ENCODE results near the gene NKX1-2.
"Not testable (repeated sequence)": the region's sequence is repeated elsewhere in the genome, so short reads cannot be mapped to it uniquely, and the experiment has no call there.

The NKX1-2 gene

GRCh38 chr10:124449170-124450011 lies 444 bp downstream of the NKX1-2 start:
- no peak for DNase-seq

DNA sequence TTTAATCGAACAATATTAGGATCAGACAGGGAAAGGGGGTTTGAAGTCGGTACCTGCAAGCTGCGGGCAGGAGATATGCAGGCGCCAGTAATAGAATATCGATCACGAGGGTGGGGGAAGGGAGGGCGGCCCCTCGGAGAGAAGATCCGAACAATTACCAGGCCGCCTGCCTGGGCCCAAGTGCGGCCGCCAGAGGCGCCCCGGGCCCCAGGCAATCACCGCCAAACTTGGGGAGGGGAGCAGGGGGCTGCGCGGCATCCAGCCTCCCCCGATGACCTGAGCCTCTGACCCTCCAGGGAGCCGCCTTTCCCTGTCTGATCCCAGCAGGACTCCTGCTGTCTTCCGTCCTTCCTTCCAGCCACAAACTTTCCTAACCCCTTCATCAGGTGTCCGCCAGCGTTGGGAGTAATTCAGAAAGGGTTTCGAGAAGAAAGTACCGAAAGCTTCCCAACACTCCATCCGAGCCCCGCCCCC lies 1.1 kb downstream of the NKX1-2 start:
- DNase-seq = no peak

- peak; percentile 9 for DNase-seq
These were observed 1.9 kb downstream of the NKX1-2 start for GRCh38 chr10:124447751-124448466.

DNA sequence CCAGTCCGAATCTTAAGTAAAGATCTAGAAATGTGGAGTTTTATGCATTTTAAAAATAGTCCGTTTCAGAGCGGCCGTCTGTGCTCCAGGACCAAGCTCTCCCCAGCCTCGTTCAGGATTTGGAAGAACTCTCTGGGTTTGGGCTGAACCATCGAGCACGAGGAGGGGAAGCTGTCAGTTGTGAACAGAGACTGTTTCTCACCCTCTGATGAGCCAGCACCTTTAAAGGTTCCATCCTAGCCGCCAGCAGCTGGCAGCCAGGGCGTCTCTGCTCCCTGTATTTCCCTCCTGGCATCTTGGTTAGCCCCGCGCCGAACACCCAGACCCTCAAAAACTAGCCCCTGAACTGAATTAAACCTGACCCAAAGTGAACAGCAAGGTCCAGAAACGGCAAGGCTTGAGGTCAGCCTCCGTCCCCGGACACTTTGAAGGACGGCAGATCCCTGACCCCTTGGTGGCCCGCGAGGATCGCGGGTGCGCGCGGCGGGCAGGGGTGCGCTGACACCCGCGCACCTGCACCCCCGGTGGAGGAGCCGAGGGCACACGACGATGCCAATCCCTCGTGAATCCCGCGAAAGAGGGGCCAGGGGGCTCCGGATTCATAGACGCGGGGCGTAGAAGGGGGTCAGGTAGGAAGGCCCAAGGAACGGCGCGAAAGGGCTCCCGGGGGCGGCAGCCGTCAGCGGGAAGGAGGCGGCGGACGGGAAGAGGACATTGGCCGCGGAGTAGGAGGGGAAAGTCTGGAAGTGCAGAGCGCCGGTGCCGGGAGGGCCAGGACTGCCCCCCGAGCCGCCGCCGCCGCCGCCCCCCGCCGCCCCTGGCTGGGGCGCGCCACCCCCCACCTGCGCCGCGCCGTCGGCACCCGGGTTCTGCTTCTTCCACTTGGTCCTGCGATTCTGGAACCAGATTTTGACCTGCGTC lies 2.7 kb downstream of the NKX1-2 start:
- DNase-seq = no peak

DNA sequence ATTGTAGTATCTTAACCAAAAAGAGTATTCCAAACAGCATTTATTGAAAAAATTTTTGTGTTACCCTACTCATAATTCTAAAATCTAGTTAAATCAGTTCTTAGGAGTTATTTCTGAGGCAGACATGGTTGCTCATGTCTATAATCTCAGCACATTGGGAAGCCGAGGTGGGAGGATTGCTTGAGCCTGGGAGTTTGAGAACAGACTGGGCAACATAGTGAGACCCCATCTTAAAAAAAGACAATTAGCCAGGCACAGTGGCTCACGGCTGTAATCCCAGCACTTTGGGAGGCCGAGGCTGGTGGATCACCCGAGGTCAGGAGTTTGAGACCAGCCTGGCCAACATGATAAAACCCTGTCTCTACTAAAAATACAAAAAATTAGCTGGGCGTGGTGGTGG lies 8.1 kb downstream of the NKX1-2 start:
- DNase-seq = not testable (repeated sequence)

DNA sequence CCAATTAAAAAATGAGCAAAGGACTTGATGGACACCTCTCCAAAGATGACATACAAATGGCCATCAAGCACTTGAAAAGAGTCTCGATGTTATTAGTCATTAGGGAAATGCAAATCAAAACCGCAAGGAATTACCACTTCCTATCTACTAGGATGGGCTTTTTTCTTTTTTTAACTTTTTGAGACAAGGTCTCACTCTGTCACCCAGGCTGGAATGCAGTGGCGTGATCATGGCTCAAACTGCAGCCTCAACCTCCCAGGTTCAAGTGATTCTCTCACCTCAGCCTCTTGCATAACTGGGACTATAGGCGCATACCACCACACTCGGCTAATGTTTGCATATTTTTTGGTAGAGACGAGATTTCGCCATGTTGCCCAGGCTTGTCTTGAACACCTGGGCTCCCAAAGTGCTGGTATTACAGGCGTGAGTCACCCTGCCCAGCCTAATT lies 13.6 kb downstream of the NKX1-2 start:
- DNase-seq = no peak

DNA sequence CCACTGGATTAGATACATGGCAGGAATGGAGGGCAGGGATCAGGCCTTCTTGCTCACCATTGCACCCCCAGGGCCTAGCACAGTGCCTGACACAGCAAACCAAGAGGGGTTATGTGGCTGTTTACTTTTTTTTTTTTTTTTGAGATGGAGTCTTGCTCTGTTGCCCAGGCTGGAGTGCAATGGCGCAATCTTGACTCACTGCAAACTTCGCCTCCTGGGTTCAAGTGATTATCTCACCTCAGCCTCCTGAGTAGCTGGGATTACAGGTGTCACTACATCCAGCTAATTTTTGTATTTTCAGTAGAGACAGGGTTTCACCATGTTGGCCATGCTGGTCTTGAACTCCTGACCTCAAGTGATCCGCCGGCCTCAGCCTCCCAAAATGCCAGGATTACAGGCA lies 14.2 kb downstream of the NKX1-2 start:
- not testable (repeated sequence) for DNase-seq

DNA sequence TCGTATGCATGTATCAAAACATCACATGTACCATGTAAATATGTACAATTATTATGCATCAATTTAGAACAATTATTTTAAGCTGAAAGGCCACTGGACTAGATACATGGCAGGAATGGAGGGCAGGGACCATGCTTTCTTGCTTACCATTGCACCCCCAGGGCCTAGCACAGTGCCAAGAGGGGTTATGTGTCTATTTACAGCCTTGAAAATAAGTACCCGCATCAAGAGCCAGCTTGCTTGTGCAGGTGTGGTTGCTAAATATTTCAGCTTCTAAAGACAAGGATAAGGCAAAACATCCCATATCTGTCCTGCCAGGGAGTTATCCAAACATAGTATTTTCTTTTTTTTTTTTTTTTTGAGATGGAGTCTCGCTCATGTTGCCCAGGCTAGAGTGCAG lies 16.4 kb downstream of the NKX1-2 start:
- DNase-seq = no peak

DNA sequence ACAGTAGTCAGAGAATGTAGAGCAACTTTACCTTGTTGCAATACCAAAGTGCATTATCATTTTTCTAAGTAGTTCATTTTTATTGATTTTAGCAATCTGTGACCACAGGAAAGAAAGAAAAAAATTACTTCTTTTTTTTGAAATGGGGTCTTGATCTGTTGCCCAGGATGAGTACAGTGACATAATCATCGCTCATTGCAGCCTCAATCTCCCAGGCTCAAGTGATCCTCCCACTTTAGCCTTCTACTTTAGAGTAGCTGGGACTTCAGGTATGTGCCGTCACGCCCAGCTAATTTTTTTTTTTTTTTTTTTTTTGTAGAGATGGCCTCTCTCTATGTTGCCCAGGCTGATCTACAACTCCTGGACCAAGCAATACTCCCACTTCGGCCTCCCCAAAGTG lies 19.8 kb downstream of the NKX1-2 start:
- no peak for DNase-seq

- DNase-seq = no peak
These were observed 20.3 kb downstream of the NKX1-2 start for GRCh38 chr10:124429576-124429975.

GRCh38 chr10:124428207-124428777 lies 21.5 kb downstream of the NKX1-2 start:
- no peak for DNase-seq

- no peak for DNase-seq
These were observed 24.4 kb downstream of the NKX1-2 start for GRCh38 chr10:124425227-124425962.

GRCh38 chr10:124423813-124424212 lies 26.0 kb downstream of the NKX1-2 start:
- DNase-seq = no peak

DNA sequence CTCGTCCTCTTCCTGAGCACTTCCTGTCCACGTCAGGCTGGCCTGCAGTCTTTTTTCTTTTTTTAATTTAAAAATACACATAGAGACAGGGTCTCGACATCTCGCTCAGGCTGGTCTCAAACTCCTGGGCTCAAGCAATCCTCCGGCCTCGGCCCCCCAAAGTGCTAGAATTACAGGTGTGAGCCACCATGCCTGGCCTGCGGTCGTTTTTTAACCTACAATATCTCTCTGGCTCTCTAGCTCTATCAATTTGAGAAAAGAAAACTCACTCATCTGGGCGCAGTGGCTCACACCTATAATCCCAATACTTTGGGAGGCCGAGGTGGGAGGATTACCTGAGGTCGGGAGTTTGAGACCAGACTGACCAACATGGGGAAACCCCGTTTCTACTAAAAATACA lies 27.1 kb downstream of the NKX1-2 start:
- no peak for DNase-seq

DNA sequence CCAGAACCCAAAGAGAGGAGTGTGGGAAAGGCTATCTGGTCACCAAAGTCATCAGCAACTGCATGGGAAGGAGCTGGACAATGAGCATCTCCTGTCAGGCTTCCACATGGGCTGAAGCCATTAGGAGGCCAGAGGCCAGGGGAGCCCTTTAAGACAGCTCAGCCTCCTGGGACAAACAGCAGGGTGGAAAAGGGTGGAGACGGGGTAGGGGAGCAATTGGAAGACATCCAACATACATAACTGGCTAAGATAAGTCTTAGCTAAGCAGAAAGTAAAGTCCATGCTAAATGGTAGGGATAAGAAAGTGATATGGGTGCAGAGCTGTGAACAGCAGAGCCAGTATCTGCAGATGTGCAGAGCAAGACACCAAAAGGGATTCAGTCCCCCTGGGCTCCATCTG lies 29.6 kb downstream of the NKX1-2 start:
- no peak for DNase-seq

GRCh38 chr10:124419635-124420034 lies 30.2 kb downstream of the NKX1-2 start:
- no peak for DNase-seq

- peak; percentile 85 for DNase-seq
These were observed 30.9 kb downstream of the NKX1-2 start, which contains the start of gene OAT for GRCh38 chr10:124418726-124419501. Gene OAT (minus strand): TSS chr10:124418923. CDS start chr10:124412171, 6,752 bp downstream.

GRCh38 chr10:124417895-124418725 lies 31.7 kb downstream of the NKX1-2 start:
- peak; percentile 9 for DNase-seq

- no peak for DNase-seq
These were observed 33.1 kb downstream of the NKX1-2 start for GRCh38 chr10:124416733-124417132.

DNA sequence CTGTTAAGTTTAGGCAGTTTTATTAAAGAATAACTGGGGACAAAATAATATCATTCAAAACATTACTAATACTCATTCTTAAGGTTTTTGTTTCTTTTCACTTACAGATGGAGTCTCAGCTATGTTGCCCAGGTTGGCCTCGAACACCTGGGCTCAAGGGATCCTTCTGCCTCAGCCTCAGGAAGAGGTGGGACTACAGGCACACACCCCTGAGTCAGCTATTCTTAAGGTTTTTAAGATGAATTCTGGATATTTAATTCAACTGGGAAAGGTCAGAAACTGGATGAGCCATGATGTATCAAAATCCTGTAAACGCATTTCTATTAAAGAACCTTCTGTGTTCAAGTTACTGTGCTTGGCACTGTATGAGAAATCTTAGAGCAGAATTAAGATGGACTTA lies 34.6 kb downstream of the NKX1-2 start:
- no peak for DNase-seq

Data from DMS79 treated with DMSO at 0.1 percent for 48 hours (cell line).